Myocyte (in vitro differentiated cells): ENCODE results near the gene NAT8L. TPM values are rescaled to one million over a fixed set of nuclear protein-coding genes. Genes with fewer than 3 reads are reported as not detected.

Source experiments
- DNase-seq: peaks from one replicate; pipeline ENCODE4 v3.0.0-alpha.2; 2012; ENCODE audit warnings: low read depth
- total RNA-seq: library from RNA; depleted of rRNA; stranded (reverse); fragments of >200 nt; gene quantifications from 2 replicates; pipeline ENCODE4 v1.2.3, GENCODE V29; 2014

Gene NAT8L
- total RNA-seq, 1 donor from 2014 or later: 8.2 TPM

GRCh38 chr4:2074588-2074987 lies 15.5 kb downstream of the NAT8L start:
- DNase-seq: no peak

GRCh38 chr4:2075171-2075986 lies 16.3 kb downstream of the NAT8L start:
- no peak for DNase-seq

DNA sequence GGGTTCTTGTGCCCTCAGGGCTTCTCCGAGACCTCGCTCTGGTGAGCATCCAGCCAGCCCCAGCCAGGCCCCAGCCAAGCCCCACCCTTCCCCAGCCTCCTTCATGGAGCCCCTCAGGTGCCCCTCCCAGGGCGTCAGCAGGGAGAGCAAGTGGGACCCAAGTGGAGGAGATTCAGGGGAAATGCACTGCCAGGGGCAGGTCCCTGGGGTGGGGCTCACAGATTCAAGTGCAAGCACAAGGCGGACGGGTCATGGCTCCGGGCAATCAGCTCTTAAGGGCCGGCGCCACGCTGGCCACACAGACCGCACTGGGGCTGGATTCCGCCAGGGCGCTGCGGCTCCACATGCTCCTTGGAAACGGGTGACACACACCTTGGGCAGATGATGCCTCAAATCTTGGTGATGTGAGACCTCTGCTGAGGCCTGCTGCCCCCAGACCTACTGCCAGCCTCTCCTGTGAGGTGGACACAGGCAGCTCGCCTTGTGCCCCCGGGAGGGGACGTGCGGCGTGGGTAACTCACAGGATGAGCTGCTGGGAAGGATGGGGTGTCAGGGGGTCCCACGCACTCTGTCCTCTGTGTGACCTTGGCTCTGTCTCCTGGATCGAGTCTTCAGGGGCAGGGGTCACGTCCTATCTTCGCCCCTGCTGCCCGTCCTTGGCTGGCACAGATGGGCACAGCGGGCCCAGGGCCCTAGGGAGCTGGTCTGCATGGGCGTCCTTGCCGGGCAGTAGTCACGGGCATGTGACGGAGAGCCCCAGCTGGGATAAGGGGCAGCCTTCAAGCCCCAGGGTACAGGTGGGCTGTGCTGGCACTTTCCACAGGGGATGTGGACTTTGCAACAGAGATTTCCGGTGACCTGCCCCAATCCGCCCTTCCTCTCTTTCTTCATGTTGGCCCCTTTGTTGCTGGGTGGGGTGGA lies 17.1 kb downstream of the NAT8L start:
- no peak for DNase-seq

GRCh38 chr4:2076908-2077536 lies 17.9 kb downstream of the NAT8L start:
- no peak for DNase-seq

DNA sequence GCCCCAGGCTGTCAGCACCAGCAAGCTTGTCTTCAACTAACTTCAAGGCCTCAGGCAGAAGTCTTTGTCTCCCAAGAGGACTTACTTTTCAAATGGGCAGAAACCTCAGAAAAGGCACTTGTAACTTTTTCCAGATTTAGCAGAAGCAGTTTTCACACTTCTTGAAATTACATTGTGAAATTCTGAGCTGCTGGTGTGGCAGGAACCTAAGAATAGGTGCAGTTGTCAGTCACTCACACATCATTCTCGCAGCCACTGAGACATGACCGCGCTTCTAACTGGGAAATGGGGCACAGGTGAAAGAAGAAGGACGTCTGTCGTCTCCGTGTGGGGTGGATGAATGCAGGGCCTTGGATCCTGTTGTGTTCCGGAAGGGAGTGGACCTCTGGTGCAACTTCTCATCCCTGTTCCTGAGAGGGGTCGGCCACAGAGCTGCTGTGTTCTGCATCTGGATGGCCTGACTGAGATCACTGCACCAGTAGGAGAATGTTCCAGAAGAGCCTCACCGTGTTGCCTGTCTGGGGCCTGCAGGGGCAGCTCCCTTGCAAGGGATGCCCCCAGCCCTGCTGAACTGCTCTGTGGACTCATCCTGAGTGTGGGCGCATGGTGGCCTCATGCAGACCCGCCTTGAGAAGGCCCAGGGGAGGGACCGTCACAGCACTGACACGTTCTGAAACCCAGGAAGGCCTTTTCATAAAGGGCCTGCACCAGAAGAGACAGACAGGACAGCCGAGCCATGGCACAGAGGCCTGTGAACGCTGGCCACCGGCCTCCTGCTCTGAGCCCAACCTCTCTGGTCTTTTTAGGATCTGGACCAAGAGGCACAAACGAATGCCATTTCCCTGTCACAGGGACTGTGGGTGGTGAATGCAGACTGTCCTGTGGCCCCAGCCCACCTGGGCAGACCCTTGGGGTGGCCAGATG lies 18.7 kb downstream of the NAT8L start:
- DNase-seq: no peak

DNA sequence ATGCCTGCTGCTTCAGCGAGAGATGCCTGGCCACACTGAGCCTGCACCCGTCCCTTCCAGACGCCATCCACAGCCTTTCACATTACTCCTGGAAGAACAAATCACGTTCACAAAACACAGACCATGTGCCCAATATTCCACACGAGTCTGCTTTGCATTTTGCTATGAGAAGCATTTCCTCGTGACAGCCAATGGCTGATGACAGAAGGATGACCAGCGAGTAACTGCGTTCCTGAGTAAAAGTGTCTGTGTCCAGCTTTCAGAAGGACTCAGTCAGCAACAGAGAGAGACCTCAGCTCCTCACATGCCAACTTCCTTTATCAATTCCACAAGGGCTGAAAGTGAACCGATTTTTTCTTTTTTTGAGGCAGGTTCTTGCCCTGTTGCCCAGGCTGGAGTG lies 19.5 kb downstream of the NAT8L start:
- DNase-seq: no peak

GRCh38 chr4:2079006-2079405 lies 19.9 kb downstream of the NAT8L start:
- DNase-seq: no peak

DNA sequence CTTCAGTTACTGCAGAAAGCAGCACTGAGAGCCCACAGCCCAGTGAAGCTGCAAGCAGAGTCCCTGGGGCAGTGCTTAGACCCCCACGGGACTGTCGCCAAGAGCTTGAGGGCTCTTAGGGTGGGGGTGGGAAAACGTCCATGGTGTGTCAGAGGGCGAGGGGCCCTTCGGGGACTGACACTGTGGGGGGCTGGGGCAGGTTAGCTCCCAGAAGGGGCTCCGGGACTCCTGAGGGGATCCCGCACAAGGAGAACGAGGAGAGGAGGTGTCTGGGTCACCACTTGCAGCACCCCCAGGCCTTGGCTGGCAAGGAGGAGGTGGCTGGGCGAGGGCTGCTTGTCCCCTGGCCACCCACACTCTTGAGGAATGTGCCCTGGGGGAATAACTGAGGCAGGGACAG lies 20.8 kb downstream of the NAT8L start:
- no peak for DNase-seq

- no peak for DNase-seq
These were observed 21.5 kb downstream of the NAT8L start for GRCh38 chr4:2080429-2081300.

DNA sequence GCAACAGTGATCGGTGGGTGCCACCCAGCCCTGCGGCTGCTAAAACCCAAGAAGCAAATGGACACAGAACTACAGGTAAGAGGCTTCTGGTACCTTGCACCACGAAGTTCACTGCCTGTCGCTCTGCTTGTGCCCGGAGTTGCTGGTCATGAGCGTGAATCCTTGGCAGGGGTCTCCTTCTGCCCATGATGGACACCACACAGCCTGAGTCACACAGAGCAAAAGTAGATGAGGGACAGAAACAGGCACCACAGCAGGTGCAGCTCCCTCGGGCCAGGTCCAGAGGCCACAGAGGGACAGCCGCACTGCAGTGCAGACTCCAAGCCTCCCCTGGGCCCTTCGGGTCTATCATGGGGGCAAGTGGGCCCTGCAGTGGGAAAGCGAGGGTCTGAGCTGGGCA lies 22.4 kb downstream of the NAT8L start:
- peak; percentile 76 for DNase-seq

DNA sequence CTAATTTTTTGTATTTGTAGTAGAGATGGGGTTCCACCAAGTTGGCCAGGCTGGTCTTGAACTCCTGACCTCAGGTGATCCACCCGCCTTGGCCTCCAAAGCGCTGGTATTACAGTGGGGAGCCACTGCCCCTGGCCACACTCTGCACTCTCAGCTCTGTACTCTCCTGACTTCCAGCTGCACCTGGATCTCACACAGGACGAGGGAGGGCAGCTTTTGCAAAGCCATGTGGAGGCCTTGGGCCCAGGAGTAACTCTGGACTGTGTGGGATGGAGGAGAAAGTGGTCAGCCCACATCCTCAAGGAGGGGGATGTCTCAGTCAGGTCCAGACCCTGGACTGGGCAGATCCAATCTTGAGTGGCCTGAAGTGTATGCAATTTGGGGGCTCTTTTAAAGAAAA lies 23.0 kb downstream of the NAT8L start:
- no peak for DNase-seq

- no peak for DNase-seq
These were observed 23.5 kb downstream of the NAT8L start for GRCh38 chr4:2082627-2083026.

DNA sequence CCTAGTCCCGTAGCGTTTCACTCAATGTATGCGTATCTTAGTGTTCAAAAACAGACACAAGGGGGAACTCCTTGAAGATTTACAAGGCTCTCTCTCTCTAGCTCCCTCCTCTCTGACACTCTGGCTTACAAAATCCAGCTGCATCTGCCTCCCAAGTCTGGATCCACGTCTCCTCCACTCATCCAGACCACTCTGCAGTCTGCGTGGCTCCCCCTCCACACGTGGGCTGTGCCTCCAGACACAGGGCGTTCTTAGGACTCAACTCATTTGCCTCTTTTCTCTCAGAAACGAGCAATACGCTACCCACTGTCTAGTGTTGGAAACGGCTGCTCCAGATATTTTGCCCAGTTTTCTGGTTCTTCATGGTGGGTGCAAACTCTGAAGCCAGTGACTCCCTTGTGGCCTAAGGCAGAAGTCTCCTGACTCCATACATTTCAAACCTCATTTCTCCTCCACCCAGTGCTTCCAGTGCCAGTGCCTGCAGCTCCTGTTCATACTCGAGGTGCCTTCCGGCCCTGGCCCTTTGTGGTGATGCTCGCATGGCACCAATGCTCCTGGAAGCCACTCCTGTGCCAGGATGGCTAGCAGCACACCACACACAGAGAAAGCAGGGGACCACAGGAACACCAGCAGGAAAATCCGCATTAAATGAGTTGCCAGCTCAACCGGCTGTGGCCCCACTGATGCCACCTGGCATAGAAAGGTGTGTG lies 24.1 kb downstream of the NAT8L start:
- DNase-seq: no peak

GRCh38 chr4:2083826-2084160 lies 24.7 kb downstream of the NAT8L start:
- no peak for DNase-seq

GRCh38 chr4:2084316-2084715 lies 25.2 kb downstream of the NAT8L start:
- no peak for DNase-seq

- peak; percentile 79 for DNase-seq
These were observed 26.4 kb downstream of the NAT8L start for GRCh38 chr4:2085496-2085901.

DNA sequence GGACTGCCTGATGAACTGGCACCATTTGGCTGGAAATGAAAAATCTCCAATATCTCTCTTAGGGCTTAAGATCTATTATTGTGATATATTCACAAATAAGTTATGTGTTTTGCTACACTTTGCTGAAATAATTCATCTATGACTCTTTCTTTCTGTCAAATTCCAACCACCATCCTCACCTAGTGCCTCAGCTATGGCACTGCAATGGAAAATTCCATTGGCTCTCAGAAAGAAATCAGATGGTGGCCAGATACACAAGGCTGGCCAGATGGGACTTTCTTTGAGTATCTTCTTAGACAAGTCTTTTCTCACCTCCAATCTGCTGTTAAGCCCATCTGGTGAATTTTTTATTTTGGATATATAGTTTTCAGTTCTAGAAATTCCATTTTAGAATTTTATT lies 28.0 kb downstream of the NAT8L start:
- DNase-seq: no peak

DNA sequence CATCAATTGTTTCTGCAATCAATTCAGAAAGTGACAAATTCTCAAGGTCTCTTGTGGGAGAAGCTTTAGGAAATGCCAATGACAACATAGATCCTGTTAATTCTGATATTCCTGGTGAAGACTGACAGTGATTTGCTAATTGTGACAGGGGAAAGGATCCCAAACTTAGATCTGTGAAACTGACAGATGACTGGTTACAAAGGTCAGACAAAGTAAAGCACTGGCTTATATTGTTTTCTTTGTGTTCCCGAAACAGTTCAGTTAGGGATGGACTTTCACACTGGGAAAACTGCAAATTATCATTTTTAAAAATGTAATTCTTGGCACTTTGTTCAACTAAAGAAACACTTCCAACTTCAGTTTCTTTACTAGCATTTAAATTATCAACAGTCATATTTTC lies 30.1 kb downstream of the NAT8L start:
- no peak for DNase-seq

DNA sequence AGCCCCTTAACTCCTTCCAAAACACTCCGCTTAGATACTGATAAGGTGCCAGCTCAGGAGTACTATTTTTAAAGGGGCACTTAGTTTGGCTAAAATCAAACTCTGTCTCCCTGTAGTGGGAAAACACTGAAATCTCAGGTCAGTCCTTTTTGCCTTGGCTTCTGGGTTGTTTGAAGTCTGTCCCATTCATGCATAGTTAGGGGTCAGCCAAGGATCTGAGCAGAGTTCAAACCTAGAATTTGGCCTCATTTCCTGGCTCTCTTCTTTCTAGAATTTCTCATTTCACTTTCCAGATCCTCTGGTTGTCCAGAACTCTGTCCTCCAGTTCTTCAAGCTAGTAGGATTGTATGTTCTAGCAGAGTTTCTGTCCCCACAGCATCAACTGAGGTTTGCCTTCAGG lies 31.5 kb downstream of the NAT8L start:
- DNase-seq: no peak
